ENCODE data around the gene PRKN. TPM values are rescaled to one million over a fixed set of nuclear protein-coding genes. Genes with fewer than 3 reads are reported as not detected.

Gene PRKN
- total and polyA plus RNA-seq, 9 of the 15 experiments (the other 6 are each of a cell fraction or from before 2014, with no cell fraction given): 0.03 to 0.96 (median 0.15) TPM; not detected in 2

GRCh38 chr6:162631546-162631945, 96.0 kb downstream of the PRKN start:
- H3K36me3 ChIP-seq (ENCODE audit: control insufficient read depth, insufficient read depth, low read length): no peaks in the 10 kb centered on the region
- H4K20me1 ChIP-seq (replicated peaks; ENCODE audit: control insufficient read depth, insufficient read depth, low read length): no peaks in the 10 kb centered on the region
- POLR2A ChIA-PET: interaction anchor here (1.0 kb wide), 1 partner anchor 13 kb away, joined by 3 read pairs; no protein-coding TSS in a partner anchor
- no peaks in the 10 kb centered on the region for H3K4me1 ChIP-seq (replicated peaks in 1 of 2; ENCODE audit: control insufficient read depth in 2 of 2, insufficient read depth in 2 of 2, low read length in 2 of 2)
- H3K27ac ChIP-seq (ENCODE audit: extremely low read depth, low read depth, low read length): no peak overlapping the region
- intact Hi-C loops (cut with micrococcal nuclease) (no loop called here), in situ Hi-C loops (cut with MboI) (no loop called here)
- no peak overlapping the region for H3K9ac ChIP-seq (ENCODE audit: insufficient read depth in 1 of 2, low read depth in 2 of 2, low read length in 2 of 2)
- H3K79me2 ChIP-seq (ENCODE audit: control insufficient read depth, insufficient read depth, low read length): no peaks in the 10 kb centered on the region
- H3K4me2 ChIP-seq (ENCODE audit: insufficient read depth, low read length): no peak overlapping the region
- no peak overlapping the region for H3K4me3 ChIP-seq
- H3K9me1 ChIP-seq (ENCODE audit: control insufficient read depth, insufficient read depth, low read length): no peaks in the 10 kb centered on the region
- no peaks in the 10 kb centered on the region for H3K27me3 ChIP-seq (ENCODE audit: control insufficient read depth in 2 of 2, insufficient read depth in 2 of 2, low read length in 2 of 2)
- CTCF ChIA-PET (ENCODE audit: low intra/inter-chr PET ratio): no interaction called here
- DNase-seq (ENCODE audit: extremely low read depth in 1 of 4, low spot score in 3 of 4) (no peak), FAIRE-seq (no peak), ATAC-seq (no peak)
- H2AFZ ChIP-seq (ENCODE audit: low read depth, low read length): no peak overlapping the region
- BruUV-seq (replicated peaks): no TSS peak
- H3K9me3 ChIP-seq (replicated peaks; ENCODE audit: control insufficient read depth, insufficient read depth, low read depth, low read length): no peaks in the 10 kb centered on the region
- TF ChIP-seq ZNF384 (IDR thresholded peaks at IDR 0.05; ENCODE audit: low read depth, low read length) (no peak), ZNF583 (CRISPR knock-in tag; IDR thresholded peaks at IDR 0.05) (no peak), TAL1 (IDR thresholded peaks at IDR 0.05) (no peak), CHD4 (IDR thresholded peaks at IDR 0.05; ENCODE audit: insufficient read depth, insufficient replicate concordance, low read depth, low read length, poor library complexity, severe bottlenecking) (no peak), MTA2 (IDR thresholded peaks at IDR 0.05; ENCODE audit: low read depth) (no peak), NR3C1 (CRISPR knock-in tag; IDR thresholded peaks at IDR 0.05) (no peak), ZKSCAN1 (IDR thresholded peaks at IDR 0.05; ENCODE audit: low read depth, low read length) (no peak), FOXK1 (CRISPR knock-in tag; IDR thresholded peaks at IDR 0.05; ENCODE audit: borderline replicate concordance) (no peak), ZNF76 (CRISPR knock-in tag; IDR thresholded peaks at IDR 0.05; ENCODE audit: borderline replicate concordance) (no peak), KHSRP (IDR thresholded peaks at IDR 0.05) (no peak), DDX20 (tag; IDR thresholded peaks at IDR 0.05; ENCODE audit: low read depth) (no peak)
- TF ChIP-seq, protein P1, sequence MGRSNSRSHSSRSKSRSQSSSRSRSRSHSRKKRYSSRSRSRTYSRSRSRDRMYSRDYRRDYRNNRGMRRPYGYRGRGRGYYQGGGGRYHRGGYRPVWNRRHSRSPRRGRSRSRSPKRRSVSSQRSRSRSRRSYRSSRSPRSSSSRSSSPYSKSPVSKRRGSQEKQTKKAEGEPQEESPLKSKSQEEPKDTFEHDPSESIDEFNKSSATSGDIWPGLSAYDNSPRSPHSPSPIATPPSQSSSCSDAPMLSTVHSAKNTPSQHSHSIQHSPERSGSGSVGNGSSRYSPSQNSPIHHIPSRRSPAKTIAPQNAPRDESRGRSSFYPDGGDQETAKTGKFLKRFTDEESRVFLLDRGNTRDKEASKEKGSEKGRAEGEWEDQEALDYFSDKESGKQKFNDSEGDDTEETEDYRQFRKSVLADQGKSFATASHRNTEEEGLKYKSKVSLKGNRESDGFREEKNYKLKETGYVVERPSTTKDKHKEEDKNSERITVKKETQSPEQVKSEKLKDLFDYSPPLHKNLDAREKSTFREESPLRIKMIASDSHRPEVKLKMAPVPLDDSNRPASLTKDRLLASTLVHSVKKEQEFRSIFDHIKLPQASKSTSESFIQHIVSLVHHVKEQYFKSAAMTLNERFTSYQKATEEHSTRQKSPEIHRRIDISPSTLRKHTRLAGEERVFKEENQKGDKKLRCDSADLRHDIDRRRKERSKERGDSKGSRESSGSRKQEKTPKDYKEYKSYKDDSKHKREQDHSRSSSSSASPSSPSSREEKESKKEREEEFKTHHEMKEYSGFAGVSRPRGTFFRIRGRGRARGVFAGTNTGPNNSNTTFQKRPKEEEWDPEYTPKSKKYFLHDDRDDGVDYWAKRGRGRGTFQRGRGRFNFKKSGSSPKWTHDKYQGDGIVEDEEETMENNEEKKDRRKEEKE (IDR thresholded peaks at IDR 0.05; ENCODE audit: borderline replicate concordance in 1 of 2, control insufficient read depth in 1 of 2, low read depth in 2 of 2, low read length in 1 of 2): no peak
- TF ChIP-seq, protein P2, sequence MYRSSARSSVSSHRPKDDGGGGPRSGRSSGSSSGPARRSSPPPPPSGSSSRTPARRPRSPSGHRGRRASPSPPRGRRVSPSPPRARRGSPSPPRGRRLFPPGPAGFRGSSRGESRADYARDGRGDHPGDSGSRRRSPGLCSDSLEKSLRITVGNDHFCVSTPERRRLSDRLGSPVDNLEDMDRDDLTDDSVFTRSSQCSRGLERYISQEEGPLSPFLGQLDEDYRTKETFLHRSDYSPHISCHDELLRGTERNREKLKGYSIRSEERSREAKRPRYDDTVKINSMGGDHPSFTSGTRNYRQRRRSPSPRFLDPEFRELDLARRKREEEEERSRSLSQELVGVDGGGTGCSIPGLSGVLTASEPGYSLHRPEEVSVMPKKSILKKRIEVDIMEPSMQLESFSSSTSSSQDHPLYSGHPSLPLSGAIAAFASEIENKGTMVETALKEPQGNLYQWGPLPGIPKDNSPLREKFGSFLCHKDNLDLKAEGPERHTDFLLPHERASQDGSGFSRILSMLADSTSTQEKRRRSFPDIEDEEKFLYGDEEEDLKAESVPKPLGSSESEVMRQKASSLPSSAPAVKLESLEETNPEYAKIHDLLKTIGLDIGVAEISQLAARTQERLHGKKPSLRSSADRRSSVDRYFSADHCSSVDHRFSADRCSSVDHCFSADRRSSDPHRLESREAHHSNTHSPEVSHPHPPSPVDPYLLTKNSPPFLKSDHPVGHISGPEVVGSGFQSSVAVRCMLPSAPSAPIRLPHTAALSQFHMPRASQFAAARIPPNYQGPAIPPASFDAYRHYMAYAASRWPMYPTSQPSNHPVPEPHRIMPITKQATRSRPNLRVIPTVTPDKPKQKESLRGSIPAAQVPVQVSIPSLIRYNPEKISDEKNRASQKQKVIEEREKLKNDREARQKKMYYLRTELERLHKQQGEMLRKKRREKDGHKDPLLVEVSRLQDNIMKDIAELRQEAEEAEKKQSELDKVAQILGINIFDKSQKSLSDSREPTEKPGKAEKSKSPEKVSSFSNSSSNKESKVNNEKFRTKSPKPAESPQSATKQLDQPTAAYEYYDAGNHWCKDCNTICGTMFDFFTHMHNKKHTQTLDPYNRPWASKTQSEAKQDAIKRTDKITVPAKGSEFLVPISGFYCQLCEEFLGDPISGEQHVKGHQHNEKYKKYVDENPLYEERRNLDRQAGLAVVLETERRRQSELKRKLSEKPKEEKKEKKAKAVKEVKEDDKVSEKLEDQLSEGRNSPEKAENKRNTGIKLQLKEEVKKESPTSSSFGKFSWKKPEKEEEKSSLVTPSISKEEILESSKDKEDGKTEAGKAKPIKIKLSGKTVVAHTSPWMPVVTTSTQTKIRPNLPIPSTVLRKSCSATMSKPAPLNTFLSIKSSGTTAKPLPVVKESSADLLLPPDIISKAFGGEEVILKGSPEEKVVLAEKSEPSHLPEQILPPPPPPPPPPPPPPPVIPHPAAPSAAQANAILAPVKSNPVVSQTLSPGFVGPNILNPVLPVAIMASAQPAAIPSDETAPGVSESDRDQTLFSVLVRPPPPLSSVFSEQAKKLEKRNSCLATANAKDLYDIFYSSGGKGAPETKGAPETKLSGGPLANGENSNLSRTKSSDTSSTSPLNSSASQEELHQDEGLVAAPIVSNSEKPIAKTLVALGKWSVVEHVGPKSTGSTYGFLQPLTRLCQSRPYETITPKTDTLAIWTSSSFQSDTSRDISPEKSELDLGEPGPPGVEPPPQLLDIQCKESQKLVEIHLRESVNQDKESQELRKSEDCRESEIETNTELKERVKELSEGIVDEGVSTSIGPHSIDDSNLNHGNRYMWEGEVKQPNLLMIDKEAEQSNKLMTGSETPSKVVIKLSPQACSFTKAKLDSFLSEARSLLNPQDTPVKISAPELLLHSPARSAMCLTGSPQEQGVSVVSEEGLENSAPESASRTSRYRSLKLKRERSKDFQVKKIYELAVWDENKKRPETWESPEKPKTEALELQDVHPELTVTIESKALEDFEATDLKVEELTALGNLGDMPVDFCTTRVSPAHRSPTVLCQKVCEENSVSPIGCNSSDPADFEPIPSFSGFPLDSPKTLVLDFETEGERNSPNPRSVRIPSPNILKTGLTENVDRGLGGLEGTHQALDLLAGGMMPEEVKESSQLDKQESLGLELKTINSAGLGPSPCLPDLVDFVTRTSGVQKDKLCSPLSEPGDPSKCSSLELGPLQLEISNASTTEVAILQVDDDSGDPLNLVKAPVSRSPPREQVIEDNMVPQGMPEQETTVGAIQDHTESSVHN (IDR thresholded peaks at IDR 0.05; ENCODE audit: borderline replicate concordance in 1 of 2, low read depth in 1 of 2): no peak
